Measurements from ENCODE around the gene ZNF823.
"Not testable (repeated sequence)": the region's sequence is repeated elsewhere in the genome, so short reads cannot be mapped to it uniquely, and the experiment has no call there.

ZNF823 gene

GRCh38 chr19:11685676-11686650, 52.8 kb downstream of the ZNF823 start:
- Histone ChIP-seq H3K4me2 (ENCODE audit: low read length) (no peak overlapping the region), H3K18ac (ENCODE audit: low read length) (no peak overlapping the region), H4K5ac (ENCODE audit: low read length) (no peak overlapping the region), H3K36me3 (ENCODE audit: control insufficient read depth, insufficient read depth, low read length) (no peaks in the 10 kb centered on the region), H3K4ac (ENCODE audit: low read depth, low read length) (no peak overlapping the region), H3K23ac (ENCODE audit: low read length) (no peak overlapping the region), H3K79me2 (ENCODE audit: control insufficient read depth, insufficient read depth, low read length) (no peaks in the 10 kb centered on the region), H2BK5ac (ENCODE audit: low read length) (no peak overlapping the region), H3K27ac (ENCODE audit: low read depth, low read length) (no peak overlapping the region), H3K4me1 (ENCODE audit: control insufficient read depth, low read depth, low read length) (no peaks in the 10 kb centered on the region), H2BK15ac (replicated peaks; ENCODE audit: low read depth) (no peak overlapping the region), H2BK120ac (ENCODE audit: low read depth, low read length) (no peak overlapping the region), H3K9ac (ENCODE audit: low read length) (no peak overlapping the region), H4K8ac (ENCODE audit: low read depth, low read length) (no peak overlapping the region), H3K27me3 (ENCODE audit: insufficient read depth, low read length, poor library complexity) (peaks cover 2% of the 10 kb centered on the region), H3K56ac (ENCODE audit: low read length) (no peak overlapping the region), H3K79me1 (ENCODE audit: low read length) (no peaks in the 10 kb centered on the region), H2AK5ac (ENCODE audit: low read length) (no peak overlapping the region), H3K4me3 (ENCODE audit: low read length) (no peak overlapping the region)
- no peak for DNase-seq
- no CpG with 5 or more reads among the region's 4 CpGs for WGBS (ENCODE audit: extremely low coverage, insufficient coverage, low lambda C conversion rate)

DNA sequence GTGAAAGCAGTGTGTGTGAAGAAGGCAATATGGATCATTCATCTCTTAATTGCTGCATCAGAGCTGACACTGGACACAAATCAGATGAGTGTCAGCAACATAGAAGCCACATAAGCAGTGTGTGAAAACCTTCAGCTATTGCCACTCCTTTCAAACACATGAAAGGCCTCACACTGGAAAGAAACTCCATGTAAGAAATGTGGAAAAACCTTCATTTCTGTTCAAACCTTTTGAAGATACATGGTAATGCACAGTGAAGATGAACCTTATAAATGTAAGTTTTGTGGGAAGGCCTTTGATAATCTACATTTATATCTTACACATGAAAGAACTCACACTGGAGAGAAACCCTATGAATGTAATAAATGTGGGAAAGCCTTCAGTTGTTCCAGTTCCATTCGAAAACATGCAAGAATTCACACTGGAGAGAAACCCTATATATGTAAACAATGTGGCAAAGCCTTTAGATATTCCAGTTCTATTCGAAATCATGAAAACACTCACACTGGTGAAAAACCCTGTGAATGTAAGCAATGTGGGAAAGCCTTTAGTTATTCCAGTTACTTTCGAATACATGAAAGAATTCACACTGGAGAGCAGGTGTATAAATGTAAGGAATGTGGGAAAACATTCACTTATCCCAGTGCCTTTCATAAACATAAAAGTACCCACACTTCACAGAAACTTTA, 53.6 kb downstream of the ZNF823 start:
- no peak overlapping the region for H4K5ac ChIP-seq (ENCODE audit: low read length)
- no peak for DNase-seq
- no peak overlapping the region for H3K18ac ChIP-seq (ENCODE audit: low read length)
- H3K4me3 ChIP-seq (ENCODE audit: low read length): no peak overlapping the region
- no peak overlapping the region for H3K56ac ChIP-seq (ENCODE audit: low read length)
- no peaks in the 10 kb centered on the region for H3K4me1 ChIP-seq (ENCODE audit: control insufficient read depth, low read depth, low read length)
- H3K79me1 ChIP-seq (ENCODE audit: low read length): no peaks in the 10 kb centered on the region
- no peaks in the 10 kb centered on the region for H3K36me3 ChIP-seq (ENCODE audit: control insufficient read depth, insufficient read depth, low read length)
- H3K4me2 ChIP-seq (ENCODE audit: low read length): no peak overlapping the region
- H3K23ac ChIP-seq (ENCODE audit: low read length): no peak overlapping the region
- no peak overlapping the region for H3K27ac ChIP-seq (ENCODE audit: low read depth, low read length)
- no peak overlapping the region for H3K4ac ChIP-seq (ENCODE audit: low read depth, low read length)
- no peak overlapping the region for H2BK15ac ChIP-seq (replicated peaks; ENCODE audit: low read depth)
- H2BK120ac ChIP-seq (ENCODE audit: low read depth, low read length): no peak overlapping the region
- no CpG with 5 or more reads among the region's 3 CpGs for WGBS (ENCODE audit: extremely low coverage, insufficient coverage, low lambda C conversion rate)
- no peak overlapping the region for H3K9ac ChIP-seq (ENCODE audit: low read length)
- no peaks in the 10 kb centered on the region for H3K79me2 ChIP-seq (ENCODE audit: control insufficient read depth, insufficient read depth, low read length)
- H4K8ac ChIP-seq (ENCODE audit: low read depth, low read length): no peak overlapping the region
- H3K27me3 ChIP-seq (ENCODE audit: insufficient read depth, low read length, poor library complexity): peaks cover 2% of the 10 kb centered on the region
- no peak overlapping the region for H2BK5ac ChIP-seq (ENCODE audit: low read length)
- H2AK5ac ChIP-seq (ENCODE audit: low read length): no peak overlapping the region

GRCh38 chr19:11680689-11681302, 58.0 kb downstream of the ZNF823 start:
- Histone ChIP-seq H3K4me3 (ENCODE audit: low read length) (no peak overlapping the region), H3K36me3 (ENCODE audit: control insufficient read depth, insufficient read depth, low read length) (no peaks in the 10 kb centered on the region)

GRCh38 chr19:11678504-11678903, 60.2 kb downstream of the ZNF823 start:
- H3K79me1 ChIP-seq (ENCODE audit: low read length): no peaks in the 10 kb centered on the region
- H3K4me1 ChIP-seq (ENCODE audit: control insufficient read depth, low read depth, low read length): no peaks in the 10 kb centered on the region
- WGBS (ENCODE audit: extremely low coverage, insufficient coverage, low lambda C conversion rate): no CpG with 5 or more reads among the region's 1 CpG
- no peak overlapping the region for H4K5ac ChIP-seq (ENCODE audit: low read length)
- no peaks in the 10 kb centered on the region for H3K27me3 ChIP-seq (ENCODE audit: insufficient read depth, low read length, poor library complexity)
- no peak overlapping the region for H4K8ac ChIP-seq (ENCODE audit: low read depth, low read length)
- H3K79me2 ChIP-seq (ENCODE audit: control insufficient read depth, insufficient read depth, low read length): no peaks in the 10 kb centered on the region
- DNase-seq: no peak
- H2BK5ac ChIP-seq (ENCODE audit: low read length): no peak overlapping the region
- no peak overlapping the region for H2BK120ac ChIP-seq (ENCODE audit: low read depth, low read length)
- H3K18ac ChIP-seq (ENCODE audit: low read length): no peak overlapping the region
- H3K27ac ChIP-seq (ENCODE audit: low read depth, low read length): no peak overlapping the region
- H3K4me2 ChIP-seq (ENCODE audit: low read length): no peak overlapping the region
- no peak overlapping the region for H2BK15ac ChIP-seq (replicated peaks; ENCODE audit: low read depth)
- no peak overlapping the region for H2AK5ac ChIP-seq (ENCODE audit: low read length)
- H3K4ac ChIP-seq (ENCODE audit: low read depth, low read length): no peak overlapping the region
- H3K23ac ChIP-seq (ENCODE audit: low read length): no peak overlapping the region
- H3K36me3 ChIP-seq (ENCODE audit: control insufficient read depth, insufficient read depth, low read length): no peaks in the 10 kb centered on the region
- no peak overlapping the region for H3K4me3 ChIP-seq (ENCODE audit: low read length)
- H3K56ac ChIP-seq (ENCODE audit: low read length): no peak overlapping the region
- no peak overlapping the region for H3K9ac ChIP-seq (ENCODE audit: low read length)

More at GRCh38 chr19:11680689-11681302, 58.0 kb downstream of the ZNF823 start:
- Histone ChIP-seq H3K4me2 (ENCODE audit: low read length) (no peak overlapping the region), H2AK5ac (ENCODE audit: low read length) (no peak overlapping the region), H3K4me1 (ENCODE audit: control insufficient read depth, low read depth, low read length) (no peaks in the 10 kb centered on the region), H3K79me2 (ENCODE audit: control insufficient read depth, insufficient read depth, low read length) (no peaks in the 10 kb centered on the region), H3K56ac (ENCODE audit: low read length) (no peak overlapping the region), H3K9ac (ENCODE audit: low read length) (no peak overlapping the region), H3K79me1 (ENCODE audit: low read length) (no peaks in the 10 kb centered on the region), H3K18ac (ENCODE audit: low read length) (no peak overlapping the region), H3K4ac (ENCODE audit: low read depth, low read length) (no peak overlapping the region), H3K27me3 (ENCODE audit: insufficient read depth, low read length, poor library complexity) (peaks cover 2% of the 10 kb centered on the region), H4K8ac (ENCODE audit: low read depth, low read length) (no peak overlapping the region), H3K27ac (ENCODE audit: low read depth, low read length) (no peak overlapping the region), H2BK5ac (ENCODE audit: low read length) (no peak overlapping the region), H2BK15ac (replicated peaks; ENCODE audit: low read depth) (no peak overlapping the region), H4K5ac (ENCODE audit: low read length) (no peak overlapping the region), H3K23ac (ENCODE audit: low read length) (no peak overlapping the region), H2BK120ac (ENCODE audit: low read depth, low read length) (no peak overlapping the region)
- no CpG with 5 or more reads among the region's 2 CpGs for WGBS (ENCODE audit: extremely low coverage, insufficient coverage, low lambda C conversion rate)
- no peak for DNase-seq

DNA sequence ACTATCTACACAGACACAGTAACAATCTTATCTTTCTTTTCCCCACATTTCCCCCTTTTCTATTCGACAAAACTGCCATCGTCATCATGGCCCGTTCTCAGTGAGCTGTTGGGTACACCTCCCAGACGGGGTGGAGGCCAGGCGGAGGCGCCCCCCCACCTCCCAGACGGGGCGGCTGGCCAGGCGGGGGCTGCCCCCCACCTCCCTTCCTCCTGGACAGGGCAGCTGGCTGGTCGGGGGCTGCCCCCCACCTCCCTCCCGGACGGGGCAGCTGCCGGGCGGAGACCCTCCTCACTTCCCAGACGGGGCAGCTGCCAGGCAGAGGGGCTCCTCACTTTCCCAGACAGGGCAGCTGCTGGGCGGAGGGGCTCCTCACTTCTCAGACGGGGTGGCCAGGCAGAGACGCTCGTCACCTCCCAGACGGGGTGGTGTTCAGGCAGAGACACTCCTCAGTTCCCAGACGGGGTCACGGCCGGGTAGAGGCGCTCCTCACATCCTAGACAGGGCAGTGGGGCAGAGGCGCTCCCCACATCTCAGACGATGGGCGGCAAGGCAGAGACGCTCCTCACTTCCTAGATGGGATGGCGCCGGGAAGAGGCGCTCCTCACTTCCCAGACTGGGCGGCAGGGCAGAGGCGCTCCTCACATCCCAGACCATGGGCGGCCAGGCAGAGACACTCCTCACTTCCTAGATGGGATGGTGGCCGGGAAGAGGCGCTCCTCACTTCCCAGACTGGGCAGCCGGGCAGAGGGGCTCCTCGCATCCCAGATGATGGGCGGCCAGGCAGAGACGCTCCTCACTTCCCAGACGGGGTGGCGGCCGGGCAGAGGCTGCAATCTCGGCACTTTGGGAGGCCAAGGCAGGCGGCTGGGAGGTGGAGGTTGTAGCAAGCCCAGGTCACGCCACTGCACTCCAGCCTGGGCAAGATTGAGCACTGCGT, 61.8 kb downstream of the ZNF823 start:
- H3K79me2 ChIP-seq (ENCODE audit: control insufficient read depth, insufficient read depth, low read length); H3K79me1 ChIP-seq (ENCODE audit: low read length); H2BK5ac ChIP-seq (ENCODE audit: low read length); H4K8ac ChIP-seq (ENCODE audit: low read depth, low read length); H3K4me3 ChIP-seq (ENCODE audit: low read length); H3K27ac ChIP-seq (ENCODE audit: low read depth, low read length); H4K5ac ChIP-seq (ENCODE audit: low read length); H3K23ac ChIP-seq (ENCODE audit: low read length); H3K27me3 ChIP-seq (ENCODE audit: insufficient read depth, low read length, poor library complexity); H3K18ac ChIP-seq (ENCODE audit: low read length); H3K9ac ChIP-seq (ENCODE audit: low read length); H3K4ac ChIP-seq (ENCODE audit: low read depth, low read length); DNase-seq; H3K4me1 ChIP-seq (ENCODE audit: control insufficient read depth, low read depth, low read length); H3K36me3 ChIP-seq (ENCODE audit: control insufficient read depth, insufficient read depth, low read length); H2BK120ac ChIP-seq (ENCODE audit: low read depth, low read length); H3K4me2 ChIP-seq (ENCODE audit: low read length); H2BK15ac ChIP-seq (replicated peaks; ENCODE audit: low read depth); H2AK5ac ChIP-seq (ENCODE audit: low read length); H3K56ac ChIP-seq (ENCODE audit: low read length): not testable (repeated sequence)
- WGBS (ENCODE audit: extremely low coverage, insufficient coverage, low lambda C conversion rate): no CpG with 5 or more reads among the region's 47 CpGs
